NCI-H146 treated with DMSO at 0.1 percent for 48 hours (cell line): ENCODE data around the gene OR1J1.
A peak's percentile ranks its signal among the peaks of the same experiment; 100 is the strongest.

Experiments used
- DNase-seq: peaks from one replicate; lab custom pipeline; 2025; ENCODE audit not compliant: unreplicated experiment; lab: John Stamatoyannopoulos, UW

OR1J1 gene

GRCh38 chr9:122477826-122478225 lies at the start of gene OR1J1:
Gene OR1J1 (minus strand): TSS chr9:122477926. CDS start chr9:122477926, 0 bp downstream.
- DNase-seq, result no peak

GRCh38 chr9:122527193-122527592 lies 49.5 kb upstream of the OR1J1 start, which contains the start of gene OR1N1:
Gene OR1N1 (minus strand): TSS chr9:122527293. CDS start chr9:122527293, 0 bp downstream.
- DNase-seq, result no peak

- no peak for DNase-seq
Measured at GRCh38 chr9:122526602-122527001, 48.9 kb upstream of the OR1J1 start.

- no peak for DNase-seq
Measured at GRCh38 chr9:122519376-122519775, 41.6 kb upstream of the OR1J1 start.

- no peak for DNase-seq
Measured at GRCh38 chr9:122518841-122519240, 41.1 kb upstream of the OR1J1 start, which contains the start of gene OR1J4. Gene OR1J4 (plus strand): TSS chr9:122519141. CDS start chr9:122519141, 0 bp downstream.

GRCh38 chr9:122518226-122518625 lies 40.5 kb upstream of the OR1J1 start:
- no peak for DNase-seq

GRCh38 chr9:122510502-122510901 lies 32.8 kb upstream of the OR1J1 start, which contains the start of gene OR1J2:
Gene OR1J2 (plus strand): TSS chr9:122510802. CDS start chr9:122510802, 0 bp downstream.
- DNase-seq, result no peak

GRCh38 chr9:122506964-122507363 lies 29.2 kb upstream of the OR1J1 start:
- DNase-seq, result no peak

- DNase-seq, result peak; percentile 21
Measured at GRCh38 chr9:122498883-122499288, 21.2 kb upstream of the OR1J1 start.

GRCh38 chr9:122479062-122479461 lies 1.3 kb upstream of the OR1J1 start:
- no peak for DNase-seq

- no peak for DNase-seq
Measured at GRCh38 chr9:122477346-122477745, 380 bp downstream of the OR1J1 start.

GRCh38 chr9:122475717-122476116 lies 2.0 kb downstream of the OR1J1 start:
- DNase-seq, result no peak

- no peak for DNase-seq
Measured at GRCh38 chr9:122474561-122474960, 3.2 kb downstream of the OR1J1 start.

- DNase-seq, result no peak
Measured at GRCh38 chr9:122468735-122469134, 9.0 kb downstream of the OR1J1 start.

- DNase-seq, result no peak
Measured at GRCh38 chr9:122466456-122466855, 11.3 kb downstream of the OR1J1 start.

GRCh38 chr9:122464633-122465567 lies 12.8 kb downstream of the OR1J1 start:
- DNase-seq, result peak; percentile 6

- DNase-seq, result peak; percentile 38
Measured at GRCh38 chr9:122463828-122464632, 13.7 kb downstream of the OR1J1 start.

- DNase-seq, result no peak
Measured at GRCh38 chr9:122457787-122458186, 19.9 kb downstream of the OR1J1 start.

- DNase-seq, result no peak
Measured at GRCh38 chr9:122456123-122456522, 21.6 kb downstream of the OR1J1 start.

- DNase-seq, result no peak
Measured at GRCh38 chr9:122453677-122454135, 24.0 kb downstream of the OR1J1 start.

- DNase-seq, result no peak
Measured at GRCh38 chr9:122446819-122447484, 30.8 kb downstream of the OR1J1 start.
